Inflammatory macrophage treated with lipopolysaccharide for 4 hours (primary cell): ENCODE measurements around the gene RFX2.
A peak's percentile ranks its signal among the peaks of the same experiment; 100 is the strongest.
"Not testable (repeated sequence)": the region's sequence is repeated elsewhere in the genome, so short reads cannot be mapped to it uniquely, and the experiment has no call there.

ENCODE experiments used
- DNase-seq: peaks from one replicate; pipeline ENCODE4 v3.0.0-alpha.2; 2020

RFX2 gene

DNA sequence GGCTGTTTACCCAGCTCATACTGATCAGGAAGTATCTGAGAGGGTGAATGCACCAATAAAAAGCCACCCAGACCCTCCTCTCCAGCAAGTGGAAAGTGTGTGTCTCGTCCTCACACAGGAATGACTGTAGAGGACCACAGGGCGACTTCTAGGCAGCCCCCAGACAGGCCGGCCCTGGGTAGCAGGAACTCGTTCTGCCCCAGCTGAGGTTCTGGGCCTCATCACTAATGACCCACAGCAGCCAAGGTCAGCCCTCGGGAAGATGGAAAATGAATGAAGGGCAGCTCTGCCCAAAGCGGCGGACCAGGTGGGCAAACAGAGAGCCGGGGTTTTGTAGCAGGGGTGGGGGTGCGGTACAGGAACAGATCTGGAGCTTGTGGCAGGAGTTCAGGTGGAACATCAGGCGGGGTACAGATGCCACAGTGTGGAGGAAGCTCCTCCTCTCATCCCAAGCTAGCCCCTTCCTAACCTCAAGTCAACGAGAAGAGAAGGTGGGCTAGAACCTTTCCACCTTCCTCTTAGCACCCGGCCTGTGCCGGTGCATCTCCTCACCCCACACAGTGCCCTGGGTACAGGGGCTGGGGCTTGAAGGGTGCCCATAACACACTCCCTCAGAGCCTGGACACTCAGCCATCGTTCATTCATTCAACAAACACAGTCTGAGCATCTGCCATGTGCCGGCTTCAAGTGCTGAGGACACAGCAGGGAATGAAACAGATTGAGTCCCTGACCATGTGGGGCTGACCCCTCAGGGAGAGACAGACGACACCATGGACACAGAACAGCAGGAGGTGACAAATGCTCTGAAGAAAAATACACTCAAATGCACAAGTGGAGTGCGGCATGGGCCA is 36.2 kb downstream of the RFX2 start:
- no peak for DNase-seq

DNA sequence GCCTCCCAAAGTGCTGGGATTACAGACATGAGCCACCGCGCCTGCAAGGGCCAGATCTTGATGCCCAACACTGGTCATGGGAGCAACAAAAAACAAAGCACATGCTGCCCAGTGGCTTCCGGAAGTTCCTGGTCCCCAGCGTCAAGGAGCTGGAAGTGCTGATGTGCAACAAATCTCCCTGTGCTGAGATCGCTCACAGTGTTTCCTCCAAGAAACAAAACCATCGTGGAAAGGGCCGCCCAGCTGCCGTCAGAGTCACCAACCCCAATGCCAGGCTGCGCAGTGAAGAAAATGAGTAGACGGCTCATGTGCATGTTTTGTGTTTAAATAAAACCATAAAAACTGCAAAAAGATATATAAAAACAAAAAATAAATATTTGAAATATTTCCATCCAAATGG is 37.1 kb downstream of the RFX2 start:
- not testable (repeated sequence) for DNase-seq

DNA sequence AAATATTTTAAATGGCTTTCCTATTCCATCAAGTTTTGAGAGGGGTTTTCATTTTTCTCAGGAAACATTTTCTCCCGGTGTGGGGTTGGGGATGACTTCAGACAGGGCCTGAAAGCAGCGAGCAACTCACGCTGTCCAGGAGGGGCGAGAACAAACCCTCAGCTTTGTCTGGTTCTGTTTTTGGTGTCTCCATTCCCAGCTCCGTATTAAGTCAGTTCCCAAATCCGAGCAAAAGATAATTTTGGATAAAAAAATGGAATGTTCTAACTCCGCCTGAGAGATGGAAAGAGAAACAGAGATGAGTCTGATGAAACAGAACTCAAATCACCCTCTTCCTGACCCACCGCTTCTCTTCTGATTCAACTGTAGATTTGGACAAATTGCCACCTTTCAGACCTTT is 38.4 kb downstream of the RFX2 start:
- no peak for DNase-seq

DNA sequence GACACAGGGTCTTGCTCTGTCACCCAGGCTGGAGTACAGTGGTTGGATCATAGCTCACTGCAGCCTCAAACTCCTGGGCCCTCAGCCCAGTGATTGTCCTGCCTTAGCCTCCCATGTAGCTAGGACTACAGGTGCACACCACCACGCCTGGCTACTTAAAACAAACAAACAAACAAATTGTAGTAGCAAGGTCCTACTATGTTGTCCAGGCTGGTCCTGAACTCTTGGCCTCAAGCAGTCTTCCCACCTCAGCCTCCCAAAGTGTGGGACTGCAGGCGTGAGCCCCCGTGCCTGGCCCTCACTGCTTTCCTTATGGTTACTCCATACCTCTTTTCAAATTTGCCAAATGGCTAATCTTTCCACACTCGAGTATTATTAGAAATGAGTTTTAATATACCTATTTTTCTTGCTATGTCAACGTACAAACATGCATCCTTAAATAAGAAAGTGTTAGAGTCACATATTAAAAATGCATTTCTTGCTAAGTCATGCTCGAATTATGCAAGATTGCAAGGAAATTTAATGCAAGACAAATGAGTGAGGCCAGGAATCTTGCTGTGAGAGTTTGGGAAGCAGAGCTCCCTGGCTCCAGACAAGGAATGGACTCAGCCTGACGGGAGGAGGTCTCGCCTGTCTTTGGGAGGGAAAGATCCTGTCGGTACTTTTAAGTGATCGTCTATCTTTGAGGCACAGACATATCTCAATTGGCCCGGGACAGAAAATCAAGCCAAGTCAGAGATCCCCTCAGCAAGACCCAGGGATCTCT is 39.4 kb downstream of the RFX2 start:
- no peak for DNase-seq

DNA sequence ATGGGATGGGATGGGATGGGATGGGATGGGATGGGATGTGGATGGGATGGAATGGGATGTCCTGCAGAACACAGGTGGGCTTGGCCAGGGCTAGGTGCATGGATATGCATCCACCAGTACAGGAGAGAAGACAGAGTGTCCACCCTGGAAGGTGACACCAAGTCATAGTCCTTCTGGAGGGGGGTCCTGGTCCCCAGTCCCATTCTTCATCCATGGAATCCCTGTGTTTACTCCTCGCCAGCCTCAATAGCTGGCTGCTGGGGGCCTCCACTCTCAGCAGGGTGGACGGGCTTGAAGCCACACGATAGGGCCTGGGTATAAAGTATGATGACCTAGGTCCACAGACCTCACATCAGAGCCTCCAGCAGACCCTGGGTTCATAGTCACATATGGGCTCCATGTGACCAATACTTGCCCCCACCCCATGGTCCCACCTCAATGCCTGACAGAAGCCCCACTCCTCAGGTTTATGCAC is 40.1 kb downstream of the RFX2 start:
- no peak for DNase-seq

DNA sequence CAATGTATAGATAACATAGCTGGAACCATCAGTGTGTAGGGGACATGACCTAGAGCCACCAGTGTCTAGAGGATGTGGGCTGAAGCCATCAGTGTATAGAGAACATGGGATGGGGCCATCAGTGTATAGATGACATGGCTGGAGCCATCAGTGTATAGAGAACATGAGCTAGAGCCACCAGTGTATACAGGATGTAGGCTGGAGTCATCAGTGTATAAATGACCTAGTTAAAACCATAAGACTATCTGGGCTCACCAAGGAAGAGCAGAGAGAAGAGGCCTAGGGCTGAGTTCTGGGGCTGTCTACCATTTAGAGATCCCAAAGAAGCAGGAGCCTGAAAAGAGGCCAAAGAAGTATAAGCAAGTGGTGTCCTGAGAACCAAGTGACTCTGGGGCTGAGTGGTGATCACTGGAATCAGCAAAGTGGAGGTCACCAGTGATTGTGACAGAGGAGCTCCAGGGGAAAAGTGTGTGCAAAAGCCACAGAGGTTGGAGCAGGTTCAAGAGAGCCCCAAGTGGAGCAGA is 41.0 kb downstream of the RFX2 start:
- DNase-seq = no peak

DNA sequence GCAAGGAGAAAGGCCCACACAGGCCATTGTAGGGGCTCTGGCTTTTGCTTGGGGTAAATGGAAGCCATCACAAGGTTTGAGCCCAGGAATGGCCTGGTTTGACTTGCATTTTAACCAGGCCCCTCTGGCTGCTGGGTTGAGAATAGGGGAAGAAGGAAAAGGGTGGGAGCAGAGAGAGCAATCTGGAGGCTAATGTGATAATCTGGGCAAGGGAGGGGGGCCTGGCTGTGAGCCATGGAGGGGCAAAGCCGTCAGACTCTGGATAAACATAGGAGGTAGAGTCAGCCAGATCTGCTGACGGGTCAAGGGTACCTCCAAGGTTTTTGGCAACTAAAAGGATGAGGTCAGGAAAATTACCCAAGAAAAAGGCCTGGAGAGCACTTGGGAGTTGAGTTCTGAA is 41.6 kb downstream of the RFX2 start:
- DNase-seq = no peak

DNA sequence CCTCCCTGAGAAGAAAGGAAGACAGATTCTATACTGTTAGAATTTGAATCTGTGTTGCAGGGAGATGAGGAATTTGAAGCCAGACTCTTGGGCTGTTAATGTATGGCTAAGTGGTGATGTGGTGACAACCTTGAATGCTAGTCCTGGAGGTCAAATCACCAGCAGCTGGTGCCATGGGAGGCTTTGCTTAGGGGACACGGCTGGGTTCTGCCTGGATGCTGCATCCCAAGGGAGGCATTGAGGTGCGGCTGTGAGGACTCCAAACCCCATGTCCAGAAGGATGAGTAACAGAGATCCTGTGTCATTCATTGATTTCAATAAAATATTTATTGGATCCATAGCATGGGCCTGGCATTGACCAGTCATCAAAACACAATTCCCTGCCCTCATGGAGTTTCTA is 42.3 kb downstream of the RFX2 start:
- DNase-seq = no peak

DNA sequence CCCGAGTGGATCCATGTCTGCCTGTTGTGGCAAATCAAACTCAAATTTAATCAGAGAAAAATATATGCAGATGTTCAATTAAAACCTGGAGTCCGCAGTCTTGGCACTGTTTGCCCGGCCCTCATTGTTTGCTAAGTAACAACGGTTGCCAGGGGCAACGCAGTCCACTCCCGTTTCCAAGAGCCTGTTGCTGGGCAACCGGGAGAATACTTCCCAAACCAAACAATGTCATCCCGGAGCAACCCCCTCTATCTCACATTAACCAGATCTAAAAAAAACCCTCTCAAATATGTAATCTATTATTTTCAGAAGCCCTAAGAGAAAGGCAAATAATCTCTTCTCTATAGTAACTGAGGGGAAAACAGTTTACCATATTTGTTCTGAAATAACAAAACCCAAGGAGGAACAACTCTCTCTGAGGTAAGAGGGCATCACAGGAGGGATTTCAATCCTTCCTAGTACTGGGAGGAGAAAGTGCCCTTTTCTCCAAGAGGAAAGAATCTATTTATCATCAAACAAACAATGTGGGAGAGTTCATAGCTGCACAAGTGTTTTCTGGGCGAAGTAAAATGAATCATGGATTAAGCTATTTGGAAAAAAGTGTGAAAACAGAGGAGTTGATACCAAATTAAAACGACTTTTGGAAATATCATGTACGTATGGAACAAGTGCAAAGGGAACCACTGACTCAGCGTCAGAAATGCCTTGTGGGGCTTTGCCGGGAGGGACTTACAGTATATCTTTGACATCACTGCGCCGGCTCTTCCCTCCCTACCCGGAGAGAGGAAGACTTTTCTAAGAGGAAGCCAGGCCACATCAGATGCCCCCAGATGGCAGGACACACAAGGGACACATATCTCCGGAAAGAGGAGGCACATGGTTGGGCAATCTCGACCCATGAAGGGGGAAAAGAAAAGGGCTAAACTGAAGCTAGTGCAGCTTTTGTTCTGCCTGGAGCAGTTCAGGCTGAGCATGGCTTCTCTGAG is 43.3 kb downstream of the RFX2 start:
- DNase-seq = peak; percentile 90

DNA sequence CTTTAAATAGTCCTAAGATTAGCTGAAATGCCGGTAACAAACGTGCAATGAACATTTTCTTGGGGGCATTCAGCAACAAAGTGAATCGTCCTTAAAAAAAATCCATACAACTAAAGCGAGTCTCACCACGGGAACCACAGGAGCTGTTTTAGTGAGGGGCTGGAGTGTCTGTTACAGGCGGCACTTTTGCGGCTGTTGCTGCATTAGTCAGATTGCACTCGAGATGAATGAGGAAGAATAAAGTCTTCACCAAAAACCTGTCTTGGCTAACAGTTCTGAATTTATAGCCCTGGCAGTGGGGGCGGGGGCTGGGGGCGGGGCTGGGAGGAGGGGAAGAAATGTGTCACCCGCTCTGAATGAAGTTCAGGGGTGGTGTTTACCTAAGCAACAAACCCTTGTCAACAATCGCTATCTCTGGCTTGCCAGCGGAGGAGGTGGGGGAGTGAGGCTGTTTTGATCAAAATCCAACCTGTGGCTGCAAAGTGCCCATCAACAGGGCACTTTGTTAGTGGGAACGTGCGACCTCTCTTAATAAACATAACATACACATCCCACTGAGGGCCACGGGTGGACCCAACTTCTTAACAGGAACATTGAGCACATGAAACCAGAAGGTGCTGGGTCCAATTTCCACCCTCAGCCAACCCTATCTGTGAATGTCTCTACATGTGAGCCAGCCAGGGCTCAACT is 44.5 kb downstream of the RFX2 start:
- peak; percentile 85 for DNase-seq

DNA sequence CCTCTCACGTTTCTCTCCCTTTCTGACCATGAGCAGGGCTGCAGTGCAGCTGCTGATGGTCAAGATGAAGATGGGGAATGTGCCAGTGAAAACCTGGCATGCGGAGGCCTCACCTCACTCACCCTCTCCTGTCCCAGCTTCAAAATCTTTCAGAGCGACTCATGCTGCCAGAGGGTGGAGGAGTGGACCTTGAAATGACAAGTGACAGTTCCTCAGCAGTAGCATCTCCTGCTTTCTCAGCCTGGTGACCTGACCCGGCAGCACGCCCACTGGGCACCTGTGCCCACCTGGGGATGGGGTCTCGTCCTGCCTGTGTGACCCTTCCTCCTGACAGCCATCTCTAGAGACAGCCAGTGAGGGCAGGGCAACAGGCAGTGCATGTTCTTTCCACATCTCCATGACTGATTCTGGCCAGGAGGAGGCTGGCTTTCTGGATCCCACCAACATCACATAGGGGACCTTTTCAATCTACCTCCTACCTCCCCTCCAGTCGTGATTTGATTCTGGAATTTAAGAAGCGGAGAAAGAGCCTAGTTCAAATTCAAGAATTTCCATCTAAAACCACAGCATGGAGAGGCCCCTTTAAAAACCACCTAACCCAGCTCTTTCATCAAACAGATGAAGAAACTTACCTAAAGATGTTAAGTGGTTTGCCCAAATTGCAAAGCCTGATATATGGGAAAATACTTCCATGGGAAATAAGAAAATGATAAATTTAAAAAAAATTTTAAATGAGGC is 45.8 kb downstream of the RFX2 start:
- no peak for DNase-seq

DNA sequence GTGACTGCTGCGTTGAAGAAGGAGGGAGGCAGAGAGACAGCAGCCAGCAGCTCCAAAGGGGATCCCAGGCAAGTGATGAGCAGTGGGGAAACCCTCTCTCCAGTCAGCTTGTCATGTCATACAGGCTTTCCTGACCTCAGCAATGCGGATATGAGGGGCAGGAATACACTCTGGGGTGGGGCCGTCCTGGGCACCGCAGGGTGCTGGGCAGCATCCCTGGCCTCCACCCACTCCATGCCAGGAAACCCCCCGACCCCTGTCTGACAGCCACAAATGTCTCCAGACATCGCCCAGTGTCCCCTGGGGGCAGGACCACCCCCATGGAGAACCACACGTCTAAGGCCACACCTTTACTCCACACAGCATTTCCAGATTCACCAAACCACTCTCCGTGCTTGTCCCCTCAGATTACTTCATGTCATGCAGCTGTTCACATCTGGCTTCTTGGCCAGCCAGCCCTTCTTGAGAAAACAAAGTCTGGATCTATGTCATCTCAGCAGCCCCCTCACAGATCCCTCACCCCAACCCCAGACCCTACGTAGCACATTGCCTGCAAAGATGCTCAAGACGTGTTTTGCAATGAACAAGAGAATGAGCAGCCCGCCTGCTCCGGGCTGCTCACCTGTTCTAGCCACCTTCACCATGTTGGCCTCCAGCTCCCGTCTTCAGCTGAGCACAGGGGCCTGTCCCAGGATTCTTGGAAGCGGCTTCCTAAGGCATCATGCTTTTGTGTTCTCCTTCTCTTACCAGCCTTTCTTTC is 46.5 kb downstream of the RFX2 start:
- DNase-seq = no peak

DNA sequence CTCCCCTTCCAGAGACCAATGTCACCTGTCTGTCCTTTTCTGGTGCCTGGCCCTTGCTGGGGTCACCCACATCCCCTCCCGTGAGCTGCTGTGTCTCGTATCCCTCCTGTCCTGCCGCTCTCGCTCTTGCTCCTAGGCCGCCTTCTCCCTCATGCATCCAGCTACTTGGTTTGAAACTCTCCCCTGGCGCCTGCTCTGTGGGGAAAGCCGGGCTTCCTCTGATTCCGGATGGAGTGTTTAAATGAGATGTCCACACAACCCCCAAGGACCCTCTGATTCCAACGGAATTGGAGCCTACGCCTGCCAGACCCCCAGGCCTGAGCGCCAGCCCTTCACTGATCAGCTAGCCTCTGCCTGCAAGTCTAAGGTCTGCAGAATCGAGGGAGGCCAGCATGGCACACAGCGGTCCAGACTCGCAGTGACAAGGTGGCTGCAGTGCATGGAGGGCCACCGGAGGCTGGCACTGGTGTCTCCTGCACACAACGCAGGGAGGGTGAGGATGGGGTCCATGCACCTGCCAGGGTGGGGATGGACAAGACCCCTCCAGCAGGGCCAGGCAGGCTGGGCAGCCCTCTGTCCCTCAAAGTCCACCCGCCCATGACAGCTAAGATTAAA is 47.2 kb downstream of the RFX2 start:
- DNase-seq = no peak

DNA sequence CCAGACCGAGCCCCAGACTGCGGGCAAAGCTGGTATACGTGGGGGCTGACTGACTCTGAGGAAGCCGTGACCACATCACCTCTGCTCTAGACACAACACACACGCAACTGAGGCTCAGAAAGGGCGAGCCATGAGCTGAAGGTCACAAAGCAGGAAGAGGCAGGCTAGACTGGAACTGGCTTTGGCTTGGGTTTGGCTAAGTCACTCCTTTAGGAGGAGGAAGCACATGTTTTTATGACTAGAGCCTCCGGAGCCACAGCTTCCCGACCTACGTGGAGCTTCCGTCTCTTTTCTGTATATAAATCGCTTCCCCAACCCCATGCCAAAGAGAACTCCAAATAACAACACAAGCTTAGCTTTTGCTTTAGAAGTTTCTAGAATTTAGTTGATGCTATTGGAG is 48.0 kb downstream of the RFX2 start:
- peak; percentile 92 for DNase-seq

DNA sequence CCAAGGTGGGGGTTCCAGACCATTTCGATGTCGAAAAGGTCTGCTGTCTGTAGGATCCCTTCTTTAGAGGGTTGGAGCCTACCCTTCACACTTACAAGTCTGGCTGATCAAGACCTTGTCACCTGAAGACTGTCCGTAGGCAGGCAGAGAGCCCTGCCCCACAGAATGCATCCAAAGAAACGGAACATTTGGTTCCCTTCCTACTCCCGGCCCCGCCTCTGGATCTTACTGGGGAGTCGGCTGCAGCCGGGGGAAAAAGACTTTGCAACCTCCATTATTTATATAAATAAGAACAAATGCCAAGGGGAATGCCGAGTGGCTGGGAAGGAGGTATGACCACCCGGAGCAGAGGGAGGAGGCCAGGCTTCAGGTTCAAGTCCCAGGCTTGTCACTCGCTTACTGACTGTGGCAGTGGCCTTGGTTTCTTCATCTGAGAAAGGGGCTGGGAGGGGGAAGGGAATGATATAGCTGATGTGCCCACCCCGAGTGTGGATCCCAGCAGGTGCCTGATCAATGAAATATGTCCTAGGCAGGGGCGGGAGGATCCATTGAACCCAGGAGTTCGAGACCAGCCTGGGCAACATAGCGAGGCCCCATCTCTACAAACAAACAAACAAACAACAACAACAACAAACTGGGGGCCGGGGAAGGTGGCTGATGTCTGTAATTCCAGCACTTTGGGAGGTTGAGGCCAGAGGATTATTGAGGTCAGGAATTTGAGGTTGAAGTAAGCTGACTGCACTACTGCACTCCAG is 48.7 kb downstream of the RFX2 start:
- no peak for DNase-seq

DNA sequence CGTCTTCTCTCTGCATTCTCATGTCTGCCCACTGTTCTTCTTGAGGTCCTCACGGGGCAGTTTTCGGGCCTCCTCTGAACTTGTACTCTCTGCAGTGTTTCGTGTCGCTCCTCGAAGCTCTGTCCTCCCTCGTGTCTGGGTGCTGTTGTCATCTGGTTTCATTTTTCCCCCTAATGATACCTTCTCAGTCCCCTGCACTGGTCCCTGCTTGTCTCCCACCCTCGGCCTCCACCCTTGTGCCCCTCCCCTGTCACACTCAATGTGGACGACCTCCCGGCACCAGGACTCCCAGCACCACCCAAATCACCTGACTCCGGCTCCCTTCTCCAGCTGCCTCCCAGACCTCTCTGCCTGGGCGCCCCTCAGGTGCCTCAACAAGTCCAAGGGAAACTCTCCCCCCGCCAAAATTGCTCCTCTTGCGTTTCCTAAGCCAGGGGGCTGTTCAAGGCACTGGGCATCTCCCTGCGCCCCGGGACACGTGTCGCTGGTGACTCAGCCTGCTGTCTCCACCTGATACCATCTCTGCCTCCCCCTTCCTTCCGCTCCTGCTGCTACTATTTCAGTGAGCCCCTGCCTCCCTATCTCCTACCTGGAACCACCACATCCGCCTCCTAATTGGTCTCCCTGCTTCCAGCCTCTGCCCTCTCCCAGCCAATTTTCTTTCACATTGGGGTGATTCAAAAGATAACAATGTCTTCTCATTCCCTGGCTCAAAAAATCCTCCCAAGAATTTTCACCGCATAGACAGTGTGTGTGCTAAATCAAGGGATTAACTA is 49.5 kb downstream of the RFX2 start:
- no peak for DNase-seq

DNA sequence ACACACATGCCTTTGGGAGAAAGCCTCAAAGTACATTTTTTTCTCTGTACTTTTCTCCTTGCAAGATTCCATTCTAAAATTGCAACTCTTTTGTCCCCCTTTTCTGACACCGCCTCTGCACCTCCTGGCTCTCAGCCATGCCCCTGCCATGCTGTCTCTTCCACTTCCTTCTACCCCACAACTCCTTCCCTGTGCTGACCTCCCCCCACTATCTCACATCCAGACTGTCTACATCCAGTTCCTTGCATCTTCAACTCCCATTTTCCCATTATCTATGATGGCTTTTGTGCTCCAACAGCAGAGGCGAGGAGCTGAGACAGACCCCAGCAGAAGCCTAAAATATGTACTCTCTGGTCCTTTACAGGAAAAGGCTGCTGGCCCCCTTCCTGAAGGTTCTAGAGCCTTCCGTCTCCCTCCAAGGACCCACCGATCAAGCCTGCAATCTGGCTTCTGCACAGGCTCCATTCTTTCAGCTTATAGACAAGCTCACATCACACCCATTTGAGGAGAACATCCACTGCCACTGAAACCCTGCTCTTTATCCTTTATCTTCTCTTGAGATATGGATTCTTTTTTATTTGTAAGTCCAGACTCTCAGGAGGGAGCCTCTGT is 50.2 kb downstream of the RFX2 start:
- DNase-seq = no peak

DNA sequence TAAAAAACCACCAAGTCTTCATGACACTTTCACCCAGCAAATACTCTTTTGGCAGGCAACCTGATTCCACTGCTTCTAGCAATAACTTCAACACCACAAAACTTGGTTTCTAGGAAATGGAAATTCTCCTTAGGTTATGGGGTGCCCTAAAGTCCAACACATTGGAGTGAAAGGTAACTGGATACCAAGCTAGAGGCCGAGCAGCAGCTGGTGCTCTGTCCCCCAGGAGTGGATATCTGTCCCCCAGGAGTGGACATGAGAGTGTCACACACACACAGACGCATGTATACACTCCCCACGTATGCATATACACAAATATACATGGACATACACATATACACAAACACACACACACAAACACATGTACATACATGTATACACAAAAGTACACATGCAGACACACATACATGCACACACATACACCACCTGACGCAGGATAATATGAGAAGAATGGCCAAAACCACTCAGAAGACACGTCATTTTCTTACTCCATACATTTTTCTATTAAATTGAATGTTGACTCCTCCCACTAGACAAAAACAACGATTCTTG is 50.8 kb downstream of the RFX2 start:
- no peak for DNase-seq
